Hematopoietic multipotent progenitor cell (in vitro differentiated cells): Measurements from ENCODE around the gene GPC4. TPM values are rescaled to one million over a fixed set of nuclear protein-coding genes. Genes with fewer than 3 reads are reported as not detected.

Experiments used
- DNase-seq, 3 donors: peaks; one replicate each; pipeline ENCODE4 v3.0.0-alpha.2; 2011 to 2015; ENCODE audit warnings: low read depth in 2 of 3, low spot score in 2 of 3
- total RNA-seq: library from RNA; depleted of rRNA; stranded (reverse); fragments of >200 nt; gene quantifications from one replicate; pipeline ENCODE4 v1.2.3, GENCODE V29; 2012

Gene GPC4
- under 0.01 TPM for total RNA-seq

GRCh38 chrX:133415276-133416105 is at the start of gene GPC4:
TSS of gene GPC4 (minus strand) at chrX:133415489. CDS start at chrX:133414965, 524 bp downstream.
- DNase-seq, result no peak

- DNase-seq, result no peak
These were observed 45.9 kb upstream of the GPC4 start for GRCh38 chrX:133461231-133461630.

GRCh38 chrX:133454924-133455323 is 39.6 kb upstream of the GPC4 start:
- DNase-seq, result no peak

DNA sequence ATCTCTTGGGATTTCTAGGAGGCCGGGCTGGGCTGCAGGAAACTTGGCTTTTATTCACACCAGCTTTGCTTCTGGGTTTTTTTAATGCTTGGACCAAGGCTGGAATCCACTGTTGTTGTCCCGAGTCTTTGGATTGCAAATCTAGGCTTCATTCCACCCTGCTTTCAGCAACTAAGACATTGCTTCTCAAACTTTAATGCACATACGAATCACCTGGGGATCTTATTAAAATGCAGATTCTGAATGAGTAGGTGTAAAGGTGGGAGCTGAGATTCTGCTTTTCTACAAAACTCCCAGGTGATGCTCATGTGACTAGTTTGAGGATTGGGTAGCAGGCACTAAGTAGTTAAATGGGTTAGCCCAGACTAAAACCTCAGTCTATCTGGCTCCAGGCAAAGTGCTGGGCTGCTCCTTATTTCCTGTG is 39.2 kb upstream of the GPC4 start:
- no peak for DNase-seq

- DNase-seq, result no peak
These were observed 33.3 kb upstream of the GPC4 start for GRCh38 chrX:133448512-133449076.

GRCh38 chrX:133444952-133445831 is 29.9 kb upstream of the GPC4 start:
- DNase-seq, result peak in 1 of 3 donors; percentile 8

- no peak for DNase-seq
These were observed 28.9 kb upstream of the GPC4 start for GRCh38 chrX:133444196-133444595.

GRCh38 chrX:133440797-133441163 is 25.5 kb upstream of the GPC4 start:
- DNase-seq, result no peak

GRCh38 chrX:133440081-133440796 is 24.9 kb upstream of the GPC4 start:
- no peak for DNase-seq

- DNase-seq, result no peak
These were observed 22.5 kb upstream of the GPC4 start for GRCh38 chrX:133437766-133438165.

GRCh38 chrX:133437356-133437755 is 22.1 kb upstream of the GPC4 start:
- DNase-seq, result no peak

GRCh38 chrX:133435544-133436124 is 20.3 kb upstream of the GPC4 start:
- DNase-seq, result no peak

- DNase-seq, result no peak
These were observed 19.0 kb upstream of the GPC4 start for GRCh38 chrX:133434197-133434820.

GRCh38 chrX:133419911-133420310 is 4.6 kb upstream of the GPC4 start:
- DNase-seq, result no peak

- no peak for DNase-seq
These were observed 3.3 kb upstream of the GPC4 start for GRCh38 chrX:133418588-133418987.

DNA sequence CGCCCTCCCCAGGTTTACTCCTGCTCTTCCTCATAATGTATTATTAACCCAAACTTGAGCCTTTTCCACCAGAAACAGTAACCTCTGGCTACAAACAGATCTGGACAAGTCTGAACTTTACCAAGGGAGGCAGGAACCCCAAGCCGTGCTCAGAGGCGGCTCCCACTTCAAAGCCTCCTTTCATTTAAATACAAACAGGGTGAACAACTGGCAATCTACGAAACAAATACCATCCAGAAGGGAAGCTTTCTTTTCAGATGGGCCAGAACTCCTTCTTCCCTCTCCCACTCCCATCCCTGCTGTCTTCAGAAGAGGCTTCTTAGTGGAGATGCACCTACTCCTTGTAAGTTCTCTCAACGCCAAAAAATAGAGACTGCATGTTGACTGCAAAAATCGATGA is 2.1 kb upstream of the GPC4 start:
- DNase-seq, result no peak

DNA sequence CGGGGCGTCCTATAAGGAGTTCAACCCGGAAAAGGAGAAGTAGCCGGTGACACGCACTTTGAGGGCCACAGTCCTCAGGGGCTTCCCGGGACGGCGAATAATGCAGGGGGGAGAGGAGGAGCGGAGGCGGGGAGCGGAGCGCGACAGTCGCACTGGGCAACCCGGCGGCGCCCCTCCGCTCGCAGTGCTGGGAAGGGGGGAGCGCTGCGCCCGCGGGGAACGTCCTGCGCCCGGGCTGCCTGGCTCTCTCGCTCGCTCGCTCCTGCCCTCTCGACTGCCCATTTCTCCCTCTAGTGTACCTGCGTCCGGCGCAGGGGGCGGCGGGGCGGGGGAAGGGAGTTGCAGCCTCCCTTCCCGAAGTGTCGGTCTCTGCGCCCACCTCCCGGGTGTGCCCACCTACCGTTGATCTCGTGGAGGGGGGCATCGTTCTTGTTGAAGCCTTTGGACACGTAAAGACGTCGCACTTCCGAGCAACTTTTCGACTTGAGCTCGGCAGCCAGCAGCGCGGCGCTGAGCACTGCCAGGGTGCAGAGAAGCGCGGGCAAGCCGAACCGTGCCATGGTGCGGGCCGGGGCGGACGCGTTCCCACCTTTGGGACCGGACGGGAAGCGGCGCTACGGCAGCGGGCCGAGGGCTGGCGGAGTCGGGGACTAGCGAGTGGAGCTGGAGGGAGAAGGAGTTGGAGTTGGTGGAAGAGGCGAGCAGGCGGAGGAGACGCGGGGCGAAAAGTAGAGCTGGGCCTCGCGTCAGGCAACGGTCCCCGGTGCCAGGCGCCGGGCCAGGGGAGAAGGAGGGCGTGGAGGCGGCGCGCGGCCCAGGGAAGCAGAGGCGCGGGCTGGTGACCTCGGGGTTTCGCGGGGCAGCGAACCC is 648 bp downstream of the GPC4 start:
- peak in 2 of 3 donors; percentile 32 for DNase-seq

DNA sequence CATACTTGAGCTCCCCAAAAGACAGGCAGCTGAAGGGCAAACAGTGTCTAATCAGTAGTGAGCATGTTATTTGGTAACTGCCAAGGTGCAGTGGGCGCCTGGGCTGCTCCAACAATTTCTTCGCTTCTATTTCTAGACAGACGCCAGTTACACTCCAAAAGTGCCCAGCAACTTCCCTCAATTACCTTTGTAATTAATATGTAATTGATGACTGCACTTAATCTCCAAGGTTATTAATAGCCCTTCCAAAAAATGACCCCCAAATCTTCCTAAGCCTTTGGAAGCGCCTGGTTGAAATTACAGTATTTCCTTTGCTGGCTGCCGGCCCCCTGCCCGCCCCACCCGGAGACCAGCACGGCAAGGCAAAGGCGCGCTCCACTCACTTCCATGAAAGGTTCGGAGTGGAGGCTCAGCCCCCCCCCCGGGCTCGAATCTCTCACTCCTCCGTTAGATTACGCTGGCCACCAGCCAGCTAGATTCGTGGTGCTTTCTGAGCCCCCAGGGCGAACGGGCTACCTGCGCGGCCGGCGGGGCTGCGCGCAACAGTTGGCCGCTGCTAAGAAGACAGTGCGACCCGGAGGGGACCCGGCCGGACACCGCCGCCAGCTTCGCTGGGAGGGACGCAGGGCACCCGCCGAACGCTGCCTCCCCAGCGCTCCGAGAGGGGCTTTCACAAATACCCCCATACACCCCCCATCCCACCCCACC is 1.9 kb downstream of the GPC4 start:
- no peak for DNase-seq
